Heart left ventricle (tissue), 13 donors: ENCODE measurements around the gene TPD52L3.

Source experiments
- CTCF ChIP-seq, 12 donors: fragments of 200-600 bp; sonication (generic) in 4 of 12; IDR thresholded peaks; one replicate each; pipeline versions ENCODE4 v1.5.0 to v1.8.0; 2018 to 2022; ENCODE audit warnings: antibody characterized with exemption in 12 of 12, mild to moderate bottlenecking in 5 of 12
- POLR2A ChIP-seq, 2 donors: fragments of 450-650 bp; IDR thresholded peaks; one replicate each; pipeline ENCODE4 v1.6.1; 2017; ENCODE audit warnings: antibody characterized with exemption in 2 of 2, mild to moderate bottlenecking in 2 of 2, moderate library complexity in 2 of 2
- donor health status: ischemic (EF 13 %, LVEDD 7.1; RV severe dilation, severe dysfunction).
- donor health status: DM: no; HTN: yes; CAD: no.
- donor health status: DM: no; HTN: no; CAD: no.
- donor health status: ischemic (EF 25% LVEDD 6.9; RV normal size, moderate dysfunction).
- donor health status: ischemic (EF 25% LVEDD 5.7; RV mildly dilated, moderate dysfunction).
- donor health status: ischemic (EF 35%, LVEDD 5.7; RV mildly dilated, moderate dysfunction).
- donor health status: nonischemic (EF 11% LVEDD 7.7; RV severe dilation, severe dysfunction).
- donor health status: DM: yes; HTN: yes; CAD: no.
- donor health status: PGD.
- donor health status: ischemic (EF 29% LVEDD 5.4; RV normal size, mild dysfunction).
- donor health status: nonischemic (EF 23%, LVEDD 6.1; RV moderate dilation, normal function).

- TF ChIP-seq CTCF (IDR thresholded peaks at IDR 0.05) (peak; percentile 64 to 83 (median 74)), POLR2A (IDR thresholded peaks at IDR 0.05) (no peak)
These were observed 26.0 kb downstream of the TPD52L3 start for GRCh38 chr9:6354072-6354686.
